AG20443 (cell line): Measurements from ENCODE around the gene SH3BP2.
A peak's percentile ranks its signal among the peaks of the same experiment; 100 is the strongest.

Source experiments
- DNase-seq: peaks from one replicate; pipeline ENCODE4 v3.0.0; 2012; ENCODE audit warnings: low spot score, mixed read lengths

Gene SH3BP2

GRCh38 chr4:2790583-2791517 is 2.0 kb upstream of the SH3BP2 start:
- no peak for DNase-seq

GRCh38 chr4:2791518-2792395 is 1.1 kb upstream of the SH3BP2 start:
- no peak for DNase-seq

GRCh38 chr4:2792396-2792710 is 532 bp upstream of the SH3BP2 start:
- DNase-seq, result no peak

GRCh38 chr4:2793586-2794485 is 951 bp downstream of the SH3BP2 start:
- DNase-seq, result peak; percentile 60

- peak; percentile 61 for DNase-seq
Observed at GRCh38 chr4:2794486-2795299, 1.8 kb downstream of the SH3BP2 start.

- no peak for DNase-seq
Observed at GRCh38 chr4:2795300-2795892, 2.5 kb downstream of the SH3BP2 start.

GRCh38 chr4:2795893-2796848 is 3.3 kb downstream of the SH3BP2 start:
- DNase-seq, result no peak

GRCh38 chr4:2796849-2797544 is 4.1 kb downstream of the SH3BP2 start:
- DNase-seq, result no peak

- DNase-seq, result no peak
Observed at GRCh38 chr4:2797545-2798305, 4.8 kb downstream of the SH3BP2 start.

- DNase-seq, result no peak
Observed at GRCh38 chr4:2798399-2799223, 5.7 kb downstream of the SH3BP2 start.

GRCh38 chr4:2799224-2799911 is 6.5 kb downstream of the SH3BP2 start:
- no peak for DNase-seq

- no peak for DNase-seq
Observed at GRCh38 chr4:2799971-2800690, 7.2 kb downstream of the SH3BP2 start.

GRCh38 chr4:2800691-2801596 is 8.1 kb downstream of the SH3BP2 start:
- DNase-seq, result peak; percentile 62

- DNase-seq, result no peak
Observed at GRCh38 chr4:2802618-2803531, 10.0 kb downstream of the SH3BP2 start.
